GM18526 (cell line): Measurements from ENCODE around the gene SESTD1.

Experiments
- POLR2A ChIP-seq: IDR thresholded peaks from 3 replicates; pipeline ENCODE4 v1.6.1; 2011; ENCODE audit not compliant: insufficient read length; ENCODE audit errors: extremely low read depth

SESTD1 gene

DNA sequence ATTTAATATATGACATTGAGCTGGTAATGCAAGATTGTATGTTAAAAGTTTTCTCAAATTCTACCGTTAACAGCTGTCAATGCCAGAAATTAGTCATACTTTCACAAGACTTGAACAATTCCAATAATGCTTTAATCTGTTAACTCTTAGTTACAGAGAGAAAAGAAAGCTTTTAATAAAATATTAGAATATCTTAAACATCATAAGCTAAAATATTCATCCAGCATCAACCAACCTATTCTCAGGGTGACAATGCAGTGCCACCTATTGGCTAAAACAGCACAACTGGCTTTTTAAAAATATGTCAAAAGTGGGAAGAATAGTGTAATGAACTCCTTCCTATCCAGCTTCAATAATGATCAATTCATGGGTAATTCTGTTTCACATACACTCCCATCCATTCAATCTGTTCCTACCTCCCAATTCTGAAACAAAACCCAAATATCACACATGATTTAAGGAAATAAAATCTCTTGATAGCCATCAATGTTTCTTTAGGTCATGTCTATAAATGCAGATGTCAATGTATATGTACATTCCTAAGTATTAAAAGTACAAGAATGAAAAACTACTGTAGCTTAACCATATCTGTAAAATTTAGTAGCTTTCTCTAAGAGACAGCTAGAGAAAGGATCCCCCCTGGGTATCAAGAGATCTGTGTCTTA is 134.9 kb downstream of the SESTD1 start:
- no peak for TF ChIP-seq POLR2A

DNA sequence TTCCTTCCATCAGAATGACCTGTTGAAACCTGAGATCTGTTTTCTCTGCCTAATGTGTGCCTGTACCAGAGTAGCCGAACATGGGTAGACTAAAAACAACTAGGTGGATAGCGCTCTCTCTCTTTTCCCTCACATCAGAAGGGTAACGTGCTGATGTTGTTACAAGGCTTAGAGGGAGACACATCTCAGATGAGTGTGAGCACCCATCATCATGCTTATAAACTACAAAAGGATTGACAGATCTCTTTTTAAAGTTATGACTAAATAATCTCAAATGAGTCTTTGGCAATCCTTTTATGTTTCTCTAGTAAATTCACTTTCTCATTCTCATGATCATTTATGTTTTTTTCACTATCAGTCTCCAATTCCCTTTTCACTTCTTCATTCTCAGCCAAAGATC is 139.2 kb downstream of the SESTD1 start:
- TF ChIP-seq POLR2A = no peak

- TF ChIP-seq POLR2A = no peak
Measured at GRCh38 chr2:179124282-179124681, 140.3 kb downstream of the SESTD1 start.

- no peak for TF ChIP-seq POLR2A
Measured at GRCh38 chr2:179123272-179123662, 141.4 kb downstream of the SESTD1 start.

DNA sequence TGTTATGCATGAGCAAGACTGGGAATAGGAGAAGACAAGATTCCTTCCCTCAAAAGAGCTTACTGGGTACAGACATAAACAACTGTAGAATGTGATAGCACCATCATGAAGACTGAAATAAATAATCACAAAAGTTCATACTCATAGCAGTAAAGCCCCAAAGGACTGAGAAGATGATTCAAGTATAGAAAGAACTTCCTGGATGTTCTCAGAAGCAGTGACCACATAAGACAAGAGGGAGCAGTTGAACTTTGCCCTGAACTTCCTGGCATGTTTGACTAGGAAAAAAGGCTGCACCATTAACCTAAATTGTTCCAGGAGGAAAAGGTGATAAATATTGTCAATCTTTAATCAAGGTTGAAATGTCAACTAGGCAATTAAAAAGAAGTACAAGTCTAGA is 156.9 kb downstream of the SESTD1 start:
- no peak for TF ChIP-seq POLR2A

GRCh38 chr2:179106676-179107428 is 157.8 kb downstream of the SESTD1 start:
- TF ChIP-seq POLR2A = no peak

DNA sequence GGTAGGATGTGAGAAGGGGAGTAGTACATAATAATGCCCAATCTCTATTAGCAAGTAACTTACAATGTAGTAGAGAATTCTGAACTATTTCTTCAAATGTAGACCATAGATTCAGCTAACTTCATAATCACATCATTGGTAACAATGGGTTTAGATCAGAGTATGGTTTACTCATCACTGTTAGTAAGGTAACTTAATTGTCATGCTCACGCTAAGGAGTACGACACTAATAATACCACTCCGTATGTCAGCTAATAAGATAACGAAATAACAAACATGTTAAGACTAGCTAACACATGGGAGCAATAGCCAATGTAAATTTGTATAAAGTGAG is 158.3 kb downstream of the SESTD1 start:
- no peak for TF ChIP-seq POLR2A

DNA sequence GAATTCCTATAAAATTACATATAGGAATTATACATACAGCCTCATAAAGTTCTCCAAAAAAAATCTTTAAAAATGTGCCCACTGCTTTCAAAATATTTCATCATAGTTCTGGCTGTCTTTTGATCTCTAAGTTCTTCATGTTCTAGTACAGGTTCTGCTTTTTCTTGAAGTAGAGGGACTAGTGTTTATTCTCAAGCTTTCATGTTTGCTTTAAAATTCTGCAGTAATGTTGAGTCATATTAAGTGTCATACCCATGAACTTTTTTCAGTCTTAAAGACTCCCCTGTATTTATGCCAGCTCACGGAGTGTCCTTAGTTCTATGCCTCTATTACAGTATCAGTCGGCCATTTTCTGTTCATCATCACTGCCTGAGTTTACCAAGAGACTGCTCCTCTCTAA is 159.9 kb downstream of the SESTD1 start:
- no peak for TF ChIP-seq POLR2A

- no peak for TF ChIP-seq POLR2A
Measured at GRCh38 chr2:179098080-179098689, 166.4 kb downstream of the SESTD1 start.

DNA sequence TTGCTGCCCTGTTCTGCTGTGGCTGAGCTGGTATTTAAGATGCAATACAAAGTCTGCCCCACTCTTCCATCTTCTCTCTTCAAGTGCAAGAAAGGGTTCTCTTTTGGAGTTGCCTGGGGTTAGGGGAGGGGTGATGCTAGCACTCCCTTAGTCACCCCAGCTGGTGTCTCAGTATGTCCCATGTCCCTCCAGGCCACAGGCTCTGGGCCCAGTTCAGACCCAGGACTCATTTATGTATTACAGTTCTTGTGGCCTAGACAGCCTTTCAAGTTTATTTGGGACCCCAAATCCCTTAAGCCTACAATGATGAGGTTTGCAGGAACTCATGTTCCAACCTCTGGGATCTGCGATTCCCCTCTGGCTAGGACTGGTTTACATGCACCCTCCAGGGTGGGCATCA is 167.5 kb downstream of the SESTD1 start:
- no peak for TF ChIP-seq POLR2A

- TF ChIP-seq POLR2A = no peak
Measured at GRCh38 chr2:179096090-179096489, 168.5 kb downstream of the SESTD1 start.

GRCh38 chr2:179082697-179083096 is 181.9 kb downstream of the SESTD1 start:
- TF ChIP-seq POLR2A = no peak

GRCh38 chr2:179081954-179082353 is 182.7 kb downstream of the SESTD1 start:
- no peak for TF ChIP-seq POLR2A

DNA sequence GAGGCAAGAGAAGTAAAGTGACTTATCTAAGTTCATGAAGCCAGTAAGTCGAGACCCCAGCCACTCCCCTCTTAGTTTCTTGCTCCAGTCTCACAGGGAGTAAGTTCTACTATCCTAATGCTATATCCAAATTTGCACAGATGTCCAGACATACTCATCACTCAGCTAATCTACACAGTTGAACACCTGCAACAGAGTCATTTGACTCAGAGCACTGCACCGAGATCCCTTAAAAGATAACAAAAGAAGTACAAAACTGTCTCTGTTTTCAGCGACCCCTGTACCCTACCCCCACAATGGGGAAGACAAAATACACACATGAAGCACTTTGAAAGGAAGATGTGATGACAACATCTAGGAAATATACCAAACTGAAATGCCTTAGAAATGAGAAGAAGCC is 192.1 kb downstream of the SESTD1 start:
- no peak for TF ChIP-seq POLR2A

GRCh38 chr2:179071810-179072355 is 192.7 kb downstream of the SESTD1 start:
- TF ChIP-seq POLR2A = no peak

GRCh38 chr2:179070895-179071294 is 193.7 kb downstream of the SESTD1 start:
- TF ChIP-seq POLR2A = no peak

GRCh38 chr2:179069685-179070084 is 194.9 kb downstream of the SESTD1 start:
- no peak for TF ChIP-seq POLR2A
